ENCODE measurements around the gene ZNF177.

The ZNF177 gene

DNA sequence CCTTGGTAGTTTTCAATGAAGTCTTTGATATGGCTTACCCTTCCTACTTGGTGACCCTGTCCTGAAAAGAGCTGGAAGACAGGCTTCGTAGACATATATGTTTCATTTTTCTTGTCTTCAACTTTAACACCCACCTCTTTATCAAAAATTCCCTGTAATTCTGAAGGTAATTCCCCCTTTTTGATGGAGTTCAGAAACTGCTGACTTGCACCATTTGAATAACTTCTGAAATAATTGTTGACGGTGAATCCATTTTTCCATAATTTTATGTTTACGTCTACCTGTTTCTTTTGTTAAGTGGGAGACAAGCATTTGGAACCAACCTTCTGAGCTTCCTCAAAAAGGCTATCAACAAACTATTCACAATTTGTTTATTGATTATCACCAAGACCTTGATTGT lies 14.6 kb upstream of the ZNF177 start:
- no peaks in the 10 kb centered on the region; the same call in 1 of the 2 replicates for H3K4me1 ChIP-seq (ENCODE audit: control insufficient read depth, insufficient read depth, low read length)
- peaks cover 2% of the 10 kb centered on the region for H3K9me3 ChIP-seq (ENCODE audit: control insufficient read depth, insufficient read depth, low read length)
- no peaks in the 10 kb centered on the region for H3K36me3 ChIP-seq (ENCODE audit: control insufficient read depth, insufficient read depth, low read length)
- no peak for DNase-seq (ENCODE audit: low read depth, low spot score)
- no peaks in the 10 kb centered on the region for H3K27me3 ChIP-seq (ENCODE audit: control insufficient read depth, insufficient read depth, low read length)
- H3K4me3 ChIP-seq (ENCODE audit: low read length), result no peak overlapping the region
- WGBS (ENCODE audit: insufficient coverage, insufficient read length), result no CpG with 5 or more reads among the region's 3 CpGs
- H3K27ac ChIP-seq (ENCODE audit: low read length), result no peak overlapping the region

DNA sequence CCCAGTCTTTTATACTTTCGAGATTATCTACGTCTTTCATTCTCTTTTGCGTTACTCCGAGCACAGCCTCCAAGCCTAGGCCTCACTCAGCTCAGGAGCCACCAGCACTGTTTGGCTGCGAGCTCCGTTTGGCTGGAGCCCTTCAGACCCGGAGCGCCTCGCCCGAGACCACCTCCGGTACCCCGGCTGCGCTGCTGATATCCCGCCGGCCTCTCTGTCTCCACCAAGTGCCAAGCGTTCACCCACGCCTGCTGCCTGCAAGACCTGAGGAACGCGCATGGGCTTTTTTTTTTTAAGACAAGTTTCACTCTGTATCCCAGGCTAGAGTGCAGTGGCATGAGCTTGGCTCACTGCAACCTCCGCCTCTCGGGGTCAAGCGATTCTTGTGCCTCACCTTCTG lies 14.1 kb upstream of the ZNF177 start:
- no peak for DNase-seq (ENCODE audit: low read depth, low spot score)
- no peaks in the 10 kb centered on the region; the same call in 1 of the 2 replicates for H3K4me1 ChIP-seq (ENCODE audit: control insufficient read depth, insufficient read depth, low read length)
- H3K4me3 ChIP-seq (ENCODE audit: low read length), result no peak overlapping the region
- H3K9me3 ChIP-seq (ENCODE audit: control insufficient read depth, insufficient read depth, low read length), result peaks cover 2% of the 10 kb centered on the region
- WGBS (ENCODE audit: insufficient coverage, insufficient read length), result no CpG with 5 or more reads among the region's 22 CpGs
- H3K27ac ChIP-seq (ENCODE audit: low read length), result no peak overlapping the region
- no peaks in the 10 kb centered on the region for H3K27me3 ChIP-seq (ENCODE audit: control insufficient read depth, insufficient read depth, low read length)
- no peaks in the 10 kb centered on the region for H3K36me3 ChIP-seq (ENCODE audit: control insufficient read depth, insufficient read depth, low read length)

DNA sequence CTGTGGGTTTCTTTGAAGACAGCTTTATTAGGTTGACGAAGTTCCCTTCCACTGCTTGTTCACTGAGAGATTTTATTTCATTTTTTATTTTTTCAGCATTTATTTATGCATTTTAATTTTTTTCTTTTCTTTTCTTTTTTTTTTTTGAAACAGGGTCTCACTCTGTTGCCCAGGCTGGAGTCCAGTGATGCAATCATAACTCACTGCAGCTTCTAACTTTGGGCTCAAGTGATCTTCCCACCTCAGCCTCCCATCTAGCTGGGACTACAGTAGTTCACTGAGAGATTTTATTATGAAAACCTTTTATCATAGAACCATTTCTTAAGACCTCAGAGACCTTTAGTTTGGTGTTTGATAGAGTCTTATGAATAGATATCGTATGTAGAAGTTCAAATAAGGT lies 10.3 kb upstream of the ZNF177 start:
- Histone ChIP-seq H3K9me3 (ENCODE audit: control insufficient read depth, insufficient read depth, low read length) (peaks cover 4% of the 10 kb centered on the region), H3K27me3 (ENCODE audit: control insufficient read depth, insufficient read depth, low read length) (no peaks in the 10 kb centered on the region), H3K4me3 (ENCODE audit: low read length) (no peak overlapping the region), H3K36me3 (ENCODE audit: control insufficient read depth, insufficient read depth, low read length) (no peaks in the 10 kb centered on the region), H3K4me1 (ENCODE audit: control insufficient read depth, insufficient read depth, low read length) (no peaks in the 10 kb centered on the region; the same call in 1 of the 2 replicates), H3K27ac (ENCODE audit: low read length) (no peak overlapping the region)
- DNase-seq (ENCODE audit: low read depth, low spot score), result no peak
- no CpG with 5 or more reads among the region's 2 CpGs for WGBS (ENCODE audit: insufficient coverage, insufficient read length)

DNA sequence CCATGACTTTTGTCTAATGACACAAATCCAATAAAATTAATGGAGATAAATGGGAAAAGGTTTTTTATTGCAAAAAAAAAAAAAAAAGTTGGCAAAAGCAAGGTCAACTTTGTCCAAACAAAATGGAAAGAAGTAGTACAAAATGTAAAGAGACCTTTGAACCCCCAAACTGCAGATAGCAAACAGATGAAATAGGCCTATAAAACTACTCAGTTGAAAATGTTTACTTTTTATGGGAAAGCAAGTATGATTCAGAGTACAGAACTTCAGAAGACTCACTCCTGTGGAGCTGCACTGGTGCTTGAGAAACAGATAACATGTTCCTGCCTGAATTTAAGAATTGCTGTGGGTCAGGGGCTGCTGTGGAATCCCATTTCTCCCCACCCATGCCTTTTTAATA lies 9.8 kb upstream of the ZNF177 start:
- no peak for DNase-seq (ENCODE audit: low read depth, low spot score)
- Histone ChIP-seq H3K9me3 (ENCODE audit: control insufficient read depth, insufficient read depth, low read length) (peaks cover 6% of the 10 kb centered on the region), H3K4me1 (ENCODE audit: control insufficient read depth, insufficient read depth, low read length) (no peaks in the 10 kb centered on the region; the same call in 1 of the 2 replicates), H3K27me3 (ENCODE audit: control insufficient read depth, insufficient read depth, low read length) (no peaks in the 10 kb centered on the region), H3K4me3 (ENCODE audit: low read length) (no peak overlapping the region), H3K27ac (ENCODE audit: low read length) (no peak overlapping the region), H3K36me3 (ENCODE audit: control insufficient read depth, insufficient read depth, low read length) (no peaks in the 10 kb centered on the region)

DNA sequence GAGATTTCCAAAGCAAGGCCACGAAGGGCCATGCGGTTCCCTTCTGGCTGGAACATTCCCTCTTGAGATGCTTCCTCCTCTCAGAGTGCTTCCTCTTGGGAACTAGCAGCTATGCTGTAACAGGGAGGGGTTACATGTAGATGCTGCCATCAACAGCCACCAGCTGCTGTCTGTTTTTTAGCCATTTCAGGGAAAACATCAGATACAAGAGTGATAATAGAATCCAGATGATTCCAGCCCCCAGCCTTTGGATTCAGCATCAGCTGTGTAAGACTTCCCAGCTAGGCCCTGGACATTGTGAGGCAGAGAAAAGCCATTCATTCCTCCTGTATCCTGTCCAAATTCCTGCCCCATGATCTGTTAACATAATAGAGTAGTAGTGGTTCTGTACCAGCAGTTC lies 8.2 kb upstream of the ZNF177 start:
- no peak overlapping the region for H3K4me3 ChIP-seq (ENCODE audit: low read length)
- no CpG with 5 or more reads among the region's 2 CpGs for WGBS (ENCODE audit: insufficient coverage, insufficient read length)
- no peaks in the 10 kb centered on the region for H3K36me3 ChIP-seq (ENCODE audit: control insufficient read depth, insufficient read depth, low read length)
- no peaks in the 10 kb centered on the region for H3K27me3 ChIP-seq (ENCODE audit: control insufficient read depth, insufficient read depth, low read length)
- no peaks in the 10 kb centered on the region for H3K4me1 ChIP-seq (ENCODE audit: control insufficient read depth, insufficient read depth, low read length)
- no peak for DNase-seq (ENCODE audit: low read depth, low spot score)
- H3K27ac ChIP-seq (ENCODE audit: low read length), result no peak overlapping the region
- peaks cover 4% of the 10 kb centered on the region for H3K9me3 ChIP-seq (ENCODE audit: control insufficient read depth, insufficient read depth, low read length)

DNA sequence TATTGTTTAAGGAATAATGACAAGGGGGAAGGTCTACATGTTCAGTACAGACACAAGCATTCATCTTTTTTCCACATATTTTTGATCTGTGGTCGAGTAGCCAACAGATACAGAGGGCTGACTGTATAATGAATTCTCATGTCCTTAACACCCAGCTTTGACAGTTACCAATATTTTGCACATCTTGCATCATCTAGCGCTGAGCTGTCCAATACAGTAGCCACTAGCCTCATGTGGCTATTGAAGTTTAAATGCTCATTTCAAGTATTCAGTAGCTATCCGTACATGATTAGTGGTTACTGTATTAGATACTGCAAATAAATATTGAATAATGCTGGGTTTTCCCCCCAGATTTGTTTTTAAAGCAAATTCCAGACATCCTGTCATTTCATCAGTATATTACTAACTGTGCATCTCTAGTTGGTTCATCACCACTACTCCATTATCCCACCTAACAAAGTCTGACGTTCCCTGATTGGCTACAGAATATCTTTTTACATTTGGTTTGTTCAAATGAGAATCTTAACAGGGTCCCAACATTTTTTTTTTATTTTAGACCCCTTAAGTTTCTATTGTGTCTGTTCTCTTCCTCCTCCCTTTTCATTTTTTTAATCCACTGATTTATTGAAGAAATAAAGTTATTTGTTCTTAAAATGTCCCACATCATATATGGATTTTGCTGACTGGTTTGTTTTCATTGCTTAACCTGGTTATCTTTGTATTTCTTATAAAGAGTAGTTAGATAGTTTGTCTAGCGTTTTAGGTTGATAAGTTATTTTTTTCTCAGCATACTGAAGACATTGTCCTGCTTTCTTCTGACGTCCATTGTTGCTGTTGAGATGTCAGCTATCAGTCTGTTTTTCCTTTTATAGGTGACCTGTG lies 8.2 kb downstream of the ZNF177 start:
- Histone ChIP-seq H3K9me3 (ENCODE audit: control insufficient read depth, insufficient read depth, low read length) (peaks cover 5% of the 10 kb centered on the region), H3K36me3 (ENCODE audit: control insufficient read depth, insufficient read depth, low read length) (no peaks in the 10 kb centered on the region), H3K27me3 (ENCODE audit: control insufficient read depth, insufficient read depth, low read length) (no peaks in the 10 kb centered on the region), H3K4me1 (ENCODE audit: control insufficient read depth, insufficient read depth, low read length) (no peaks in the 10 kb centered on the region), H3K27ac (ENCODE audit: low read length) (no peak overlapping the region), H3K4me3 (ENCODE audit: low read length) (no peak overlapping the region)
- DNase-seq (ENCODE audit: low read depth, low spot score), result no peak
- WGBS (ENCODE audit: insufficient coverage, insufficient read length), result no CpG with 5 or more reads among the region's 6 CpGs

DNA sequence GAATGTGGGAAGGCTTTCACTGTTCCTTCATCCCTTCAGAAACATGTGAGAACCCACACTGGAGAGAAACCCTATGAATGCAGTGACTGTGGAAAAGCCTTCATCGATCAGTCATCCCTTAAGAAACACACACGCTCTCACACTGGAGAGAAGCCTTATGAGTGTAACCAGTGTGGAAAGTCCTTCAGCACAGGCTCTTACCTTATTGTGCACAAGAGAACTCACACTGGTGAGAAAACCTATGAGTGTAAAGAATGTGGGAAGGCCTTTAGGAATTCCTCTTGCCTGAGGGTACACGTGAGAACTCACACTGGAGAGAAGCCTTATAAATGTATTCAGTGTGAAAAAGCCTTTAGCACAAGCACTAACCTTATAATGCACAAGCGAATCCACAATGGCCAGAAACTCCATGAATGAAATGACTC lies 18.6 kb downstream of the ZNF177 start:
- no peak overlapping the region for H3K4me3 ChIP-seq (ENCODE audit: low read length)
- DNase-seq (ENCODE audit: low read depth, low spot score), result no peak
- WGBS (ENCODE audit: insufficient coverage, insufficient read length), result no CpG with 5 or more reads among the region's 4 CpGs
- H3K27me3 ChIP-seq (ENCODE audit: control insufficient read depth, insufficient read depth, low read length), result no peaks in the 10 kb centered on the region
- H3K4me1 ChIP-seq (ENCODE audit: control insufficient read depth, insufficient read depth, low read length), result no peaks in the 10 kb centered on the region
- H3K27ac ChIP-seq (ENCODE audit: low read length), result no peak overlapping the region
- H3K36me3 ChIP-seq (ENCODE audit: control insufficient read depth, insufficient read depth, low read length), result no peaks in the 10 kb centered on the region
- peaks cover 9% of the 10 kb centered on the region for H3K9me3 ChIP-seq (ENCODE audit: control insufficient read depth, insufficient read depth, low read length)

DNA sequence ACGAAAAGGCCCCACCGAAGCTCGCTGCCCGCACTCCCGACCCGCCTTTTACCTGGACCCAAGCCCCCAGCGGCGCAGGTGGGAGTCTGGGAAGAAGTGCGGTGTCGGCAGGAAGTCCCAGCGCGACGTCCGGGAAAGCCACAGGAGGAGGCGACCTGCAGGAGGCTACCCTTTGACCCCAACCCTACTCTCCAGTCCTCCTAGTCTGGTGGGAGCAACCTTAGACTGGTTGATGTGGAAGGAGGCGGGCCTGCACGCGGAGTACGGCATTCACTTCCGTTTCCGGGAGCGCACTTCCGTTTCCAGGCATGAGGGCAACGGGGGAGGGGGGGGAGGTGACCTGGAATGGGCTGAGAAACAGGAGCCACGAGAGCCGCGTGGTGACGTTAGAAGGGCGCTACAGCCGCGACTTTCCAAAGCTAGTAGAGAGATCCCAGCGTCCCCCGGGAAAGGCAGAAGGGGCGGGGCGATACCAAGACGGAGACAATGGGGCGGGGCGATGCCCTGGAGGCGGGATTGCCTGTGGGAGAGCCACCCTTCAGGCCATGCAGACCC lies 44.1 kb downstream of the ZNF177 start:
- Histone ChIP-seq H3K36me3 (ENCODE audit: control insufficient read depth, insufficient read depth, low read length) (no peaks in the 10 kb centered on the region), H3K4me3 (ENCODE audit: low read length) (no peak overlapping the region), H3K9me3 (ENCODE audit: control insufficient read depth, insufficient read depth, low read length) (peaks cover 2% of the 10 kb centered on the region), H3K4me1 (ENCODE audit: control insufficient read depth, insufficient read depth, low read length) (no peaks in the 10 kb centered on the region), H3K27me3 (ENCODE audit: control insufficient read depth, insufficient read depth, low read length) (no peaks in the 10 kb centered on the region), H3K27ac (ENCODE audit: low read length) (no peak overlapping the region)
- WGBS (ENCODE audit: insufficient coverage, insufficient read length), result no CpG with 5 or more reads among the region's 39 CpGs
- no peak for DNase-seq (ENCODE audit: low read depth, low spot score)

DNA sequence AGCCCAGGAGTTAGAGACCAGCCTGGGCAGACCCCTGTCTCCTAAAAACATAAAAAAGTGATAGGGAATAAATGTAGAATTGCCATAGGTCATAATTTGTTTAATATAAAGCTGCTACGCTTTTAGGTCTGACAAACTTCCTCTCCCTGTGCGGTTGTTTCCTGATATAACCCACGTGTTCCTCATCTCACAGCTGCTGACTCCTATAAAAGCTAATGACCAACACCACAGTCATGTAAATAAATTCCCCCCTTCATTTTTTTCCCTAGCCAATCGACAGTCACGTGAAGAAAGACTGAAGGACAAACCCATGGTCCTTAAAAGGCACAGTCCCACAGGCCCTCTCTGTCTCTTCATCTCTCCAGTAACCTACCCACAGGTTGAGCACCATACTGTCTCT lies 45.0 kb downstream of the ZNF177 start:
- no CpG with 5 or more reads among the region's 5 CpGs for WGBS (ENCODE audit: insufficient coverage, insufficient read length)
- Histone ChIP-seq H3K27me3 (ENCODE audit: control insufficient read depth, insufficient read depth, low read length) (no peaks in the 10 kb centered on the region), H3K4me3 (ENCODE audit: low read length) (no peak overlapping the region), H3K9me3 (ENCODE audit: control insufficient read depth, insufficient read depth, low read length) (peaks cover 4% of the 10 kb centered on the region), H3K27ac (ENCODE audit: low read length) (no peak overlapping the region), H3K36me3 (ENCODE audit: control insufficient read depth, insufficient read depth, low read length) (no peaks in the 10 kb centered on the region; the same call in 1 of the 2 replicates), H3K4me1 (ENCODE audit: control insufficient read depth, insufficient read depth, low read length) (no peaks in the 10 kb centered on the region)
- no peak for DNase-seq (ENCODE audit: low read depth, low spot score)

DNA sequence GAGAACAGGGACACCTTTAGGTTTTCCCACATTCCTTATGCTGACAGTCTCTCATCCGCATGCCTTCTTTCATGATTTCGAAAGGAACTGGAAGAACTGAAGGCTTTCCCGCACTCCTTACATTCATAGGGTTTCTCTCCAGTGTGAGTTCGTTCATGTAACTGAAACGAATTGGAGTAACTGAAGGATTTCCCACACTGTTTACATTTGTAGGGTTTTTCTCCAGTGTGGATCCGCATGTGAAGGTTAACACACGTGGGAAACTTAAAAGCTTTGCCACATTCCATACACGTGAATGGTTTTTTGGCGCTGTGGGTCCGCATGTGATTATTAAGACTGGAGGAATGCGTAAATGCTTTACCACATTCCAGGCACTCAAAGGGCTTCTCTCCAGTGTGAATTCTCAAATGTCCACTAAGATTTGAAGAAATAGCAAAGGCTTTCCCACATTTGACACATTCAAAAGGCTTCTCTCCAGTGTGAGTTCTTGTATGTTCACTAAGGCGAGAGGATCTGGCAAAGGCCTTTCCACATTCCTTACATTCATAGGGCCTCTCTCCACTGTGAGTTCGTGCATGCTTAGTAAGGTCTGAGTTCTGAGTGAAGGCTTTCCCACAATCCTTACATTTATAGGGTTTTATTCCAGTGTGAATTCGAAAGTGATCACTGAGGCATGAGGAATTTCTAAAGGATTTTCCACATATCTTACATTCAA lies 50.6 kb downstream of the ZNF177 start:
- H3K36me3 ChIP-seq (ENCODE audit: control insufficient read depth, insufficient read depth, low read length), result peaks cover 27% of the 10 kb centered on the region
- WGBS (ENCODE audit: insufficient coverage, insufficient read length), result no CpG with 5 or more reads among the region's 14 CpGs

More for the DNA sequence above, 50.6 kb downstream of the ZNF177 start:
- Histone ChIP-seq H3K27ac (ENCODE audit: low read length) (no peak overlapping the region), H3K27me3 (ENCODE audit: control insufficient read depth, insufficient read depth, low read length) (no peaks in the 10 kb centered on the region; the same call in 1 of the 2 replicates), H3K9me3 (ENCODE audit: control insufficient read depth, insufficient read depth, low read length) (peaks cover 16% of the 10 kb centered on the region), H3K4me3 (ENCODE audit: low read length) (no peak overlapping the region), H3K4me1 (ENCODE audit: control insufficient read depth, insufficient read depth, low read length) (no peaks in the 10 kb centered on the region)
- no peak for DNase-seq (ENCODE audit: low read depth, low spot score)
